ENCODE results near the gene GRHL3. TPM values are rescaled to one million over a fixed set of nuclear protein-coding genes. Genes with fewer than 3 reads are reported as not detected.
"Not testable (repeated sequence)": the region's sequence is repeated elsewhere in the genome, so short reads cannot be mapped to it uniquely, and the experiment has no call there.

Gene GRHL3
- total RNA-seq, 1 donor from 2014 or later = not detected

DNA sequence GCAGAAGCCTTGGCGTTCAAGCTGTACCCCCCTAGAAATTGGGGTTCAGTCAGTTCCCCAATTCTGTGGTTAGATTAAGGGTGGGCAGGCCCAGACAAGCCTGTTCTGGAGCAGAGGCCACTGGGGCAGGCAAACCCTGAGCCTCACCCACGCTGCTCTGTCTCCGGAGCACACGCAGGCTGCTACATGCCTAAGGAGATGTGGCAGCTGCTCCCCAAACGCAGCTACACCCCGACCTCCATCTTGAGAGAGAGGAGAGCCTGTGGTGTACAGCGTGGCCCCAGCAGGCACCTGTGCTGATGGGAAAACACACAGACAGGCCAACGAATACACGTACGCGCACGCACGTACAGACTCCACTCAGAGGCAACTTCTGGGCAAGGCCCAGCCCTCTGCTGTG is 33.9 kb upstream of the GRHL3 start:
- intact Hi-C loops (cut with micrococcal nuclease) = no loop called here
- H3K4me1 Mint-ChIP-seq (ENCODE audit: low read depth) = no peaks in the 10 kb centered on the region
- H3K27me3 Mint-ChIP-seq (ENCODE audit: low read depth) = peaks cover 21% of the 10 kb centered on the region
- H3K9me3 Mint-ChIP-seq = no peaks in the 10 kb centered on the region
- DNase-seq (ENCODE audit: low spot score) = no peak
- no peaks in the 10 kb centered on the region for H3K36me3 Mint-ChIP-seq (ENCODE audit: low read depth)
- H3K4me3 Mint-ChIP-seq (ENCODE audit: low read depth) = no peak overlapping the region
- H3K27ac Mint-ChIP-seq = no peak overlapping the region

DNA sequence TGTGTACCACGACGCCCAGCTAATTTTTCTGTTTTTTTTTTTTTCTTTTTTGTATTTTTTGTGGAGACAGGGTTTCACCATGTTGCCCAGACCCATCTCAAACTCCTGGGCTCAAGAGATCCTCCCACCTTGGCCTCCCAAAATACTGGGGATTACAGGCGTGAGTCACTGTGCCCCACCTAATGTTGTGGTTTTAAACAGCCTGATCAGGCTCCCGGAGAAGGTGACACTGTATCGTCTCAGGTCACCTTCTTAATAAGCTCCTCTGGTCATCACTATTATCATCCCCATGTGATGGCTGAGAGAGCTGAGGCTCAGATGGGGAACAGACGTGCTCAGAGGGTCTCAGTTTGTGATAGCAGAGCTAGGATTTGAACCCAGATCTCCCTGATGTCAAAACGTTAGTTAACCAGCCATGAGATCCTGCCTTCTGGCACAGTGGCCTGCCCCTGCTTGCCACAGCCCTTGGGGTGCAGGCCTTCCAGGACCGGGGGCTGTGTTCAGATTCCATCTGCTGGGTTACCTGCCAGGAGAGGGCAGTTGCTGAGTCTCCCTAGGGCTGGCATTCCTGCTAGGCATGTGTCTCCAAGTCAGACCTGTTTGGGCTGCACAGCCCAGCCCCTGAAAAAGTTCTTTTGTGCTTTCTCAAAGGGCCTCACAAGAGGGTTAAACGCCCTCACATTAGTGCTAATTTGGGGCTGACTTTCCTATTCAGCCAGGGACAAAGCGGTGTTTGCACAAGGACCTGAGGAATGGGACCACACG is 32.7 kb upstream of the GRHL3 start:
- Mint-ChIP-seq H3K4me1 (ENCODE audit: low read depth) (no peaks in the 10 kb centered on the region), H3K27me3 (ENCODE audit: low read depth) (peaks cover 21% of the 10 kb centered on the region), H3K9me3 (no peaks in the 10 kb centered on the region), H3K4me3 (ENCODE audit: low read depth) (no peak overlapping the region), H3K36me3 (ENCODE audit: low read depth) (no peaks in the 10 kb centered on the region), H3K27ac (no peak overlapping the region)
- intact Hi-C loops (cut with micrococcal nuclease) = no loop called here
- DNase-seq (ENCODE audit: low spot score) = no peak

DNA sequence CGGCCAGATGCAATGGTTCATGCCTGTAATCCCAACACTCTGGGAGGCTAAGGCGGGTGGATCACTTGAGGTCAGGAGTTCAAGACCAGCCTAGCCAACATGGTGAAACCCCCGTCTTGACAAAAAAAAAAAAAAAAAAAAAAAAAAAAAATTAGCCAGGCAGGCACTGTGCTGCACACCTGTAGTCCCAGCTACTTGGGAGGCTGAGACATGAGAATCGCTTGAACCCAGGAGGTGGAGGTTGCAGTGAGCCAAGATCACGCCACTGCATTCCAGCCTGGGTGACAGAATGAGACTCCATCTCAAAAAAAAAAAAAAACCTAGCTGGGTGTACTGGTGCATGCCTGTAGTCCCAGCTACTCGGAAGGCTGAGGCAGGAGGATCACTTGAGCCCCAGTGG is 31.4 kb upstream of the GRHL3 start:
- DNase-seq (ENCODE audit: low spot score); H3K36me3 Mint-ChIP-seq (ENCODE audit: low read depth); H3K9me3 Mint-ChIP-seq; H3K27ac Mint-ChIP-seq; H3K4me1 Mint-ChIP-seq (ENCODE audit: low read depth); intact Hi-C loops (cut with micrococcal nuclease); H3K4me3 Mint-ChIP-seq (ENCODE audit: low read depth): not testable (repeated sequence)
- peaks cover 22% of the 10 kb centered on the region for H3K27me3 Mint-ChIP-seq (ENCODE audit: low read depth)

DNA sequence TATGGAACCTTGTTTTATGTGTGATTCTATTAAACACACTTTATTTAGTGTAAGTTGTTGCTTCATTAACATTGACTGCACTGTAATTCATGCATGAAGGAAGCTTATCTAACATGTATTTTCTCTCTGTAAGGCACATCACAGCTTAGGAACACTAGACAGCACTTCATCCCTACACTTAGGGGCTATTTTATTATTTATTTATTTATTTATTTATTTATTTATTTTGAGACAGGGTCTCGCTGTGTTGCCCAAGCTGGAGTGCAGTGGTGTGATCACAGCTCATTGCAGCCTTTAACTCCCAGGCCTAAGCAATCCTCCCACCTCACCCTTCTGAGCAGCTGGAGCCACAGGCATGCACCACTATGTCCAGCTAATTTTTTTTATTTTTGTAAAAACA is 30.7 kb upstream of the GRHL3 start:
- Mint-ChIP-seq H3K4me3 (ENCODE audit: low read depth) (no peak overlapping the region), H3K27me3 (ENCODE audit: low read depth) (peaks cover 22% of the 10 kb centered on the region), H3K4me1 (ENCODE audit: low read depth) (no peaks in the 10 kb centered on the region), H3K27ac (no peak overlapping the region), H3K9me3 (no peaks in the 10 kb centered on the region), H3K36me3 (ENCODE audit: low read depth) (no peaks in the 10 kb centered on the region)
- intact Hi-C loops (cut with micrococcal nuclease) = no loop called here
- no peak for DNase-seq (ENCODE audit: low spot score)

DNA sequence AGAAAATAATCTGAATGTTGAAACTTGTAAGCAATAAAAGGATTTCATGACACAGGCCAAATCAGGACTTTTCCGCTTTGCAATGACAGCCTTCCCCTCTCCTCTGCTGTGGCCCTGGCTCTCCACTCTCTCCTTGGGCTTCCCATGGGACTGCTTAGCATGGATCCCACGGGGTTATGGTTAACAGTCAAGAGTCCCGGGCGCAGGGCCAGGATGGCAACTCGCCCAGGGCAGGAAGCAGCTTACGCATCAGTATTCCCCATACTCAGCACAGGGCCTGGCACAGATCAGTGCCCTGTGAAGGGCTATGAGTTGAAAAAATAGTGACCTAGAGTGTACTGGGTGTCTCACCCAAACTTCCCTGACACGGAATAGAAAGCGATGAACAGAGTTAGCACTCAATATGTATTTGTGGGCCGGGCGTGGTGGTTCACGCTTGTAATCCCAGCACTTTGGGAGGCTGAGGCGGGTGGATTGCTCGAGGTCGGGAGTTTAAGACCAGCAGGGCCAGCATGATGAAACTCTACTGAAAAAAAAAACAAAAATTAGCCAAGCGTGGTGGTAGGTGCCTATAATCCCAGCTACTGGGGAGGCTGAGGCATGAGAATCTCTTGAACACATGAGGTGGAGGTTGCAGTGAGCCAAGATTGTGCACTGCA is 29.1 kb upstream of the GRHL3 start:
- DNase-seq (ENCODE audit: low spot score) = no peak
- no peaks in the 10 kb centered on the region for H3K4me1 Mint-ChIP-seq (ENCODE audit: low read depth)
- intact Hi-C loops (cut with micrococcal nuclease) = no loop called here
- H3K4me3 Mint-ChIP-seq (ENCODE audit: low read depth) = no peak overlapping the region
- H3K27me3 Mint-ChIP-seq (ENCODE audit: low read depth) = peaks cover 20% of the 10 kb centered on the region
- no peak overlapping the region for H3K27ac Mint-ChIP-seq
- no peaks in the 10 kb centered on the region for H3K36me3 Mint-ChIP-seq (ENCODE audit: low read depth)
- no peaks in the 10 kb centered on the region for H3K9me3 Mint-ChIP-seq

DNA sequence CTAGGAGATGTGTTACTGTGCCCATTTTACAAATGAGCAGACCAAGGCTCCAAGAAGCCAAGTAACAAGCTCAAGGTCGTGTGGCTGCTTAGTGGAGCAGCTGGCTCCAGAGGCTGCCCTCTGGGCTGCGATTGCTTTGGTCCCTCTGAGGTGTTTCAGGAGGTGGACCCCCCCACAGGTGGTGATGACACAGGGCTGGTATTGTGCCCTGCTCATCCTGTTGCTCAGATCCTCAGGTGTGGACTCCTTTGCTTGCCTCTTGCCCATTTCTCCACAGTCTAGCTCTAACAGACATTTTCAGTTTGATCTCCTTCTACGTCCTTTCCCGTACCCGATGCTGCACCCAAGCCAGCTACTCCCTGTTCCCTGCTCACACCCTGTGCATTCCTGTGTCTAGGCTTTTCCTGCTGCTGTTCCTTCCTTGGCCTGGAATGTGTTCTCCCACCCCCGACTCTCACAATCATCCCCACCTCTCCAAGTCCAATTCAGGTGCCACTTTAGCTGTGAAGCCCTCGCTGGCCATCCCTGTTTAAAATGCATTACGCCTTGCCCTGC is 28.1 kb upstream of the GRHL3 start:
- Mint-ChIP-seq H3K4me1 (ENCODE audit: low read depth) (no peaks in the 10 kb centered on the region), H3K27ac (no peak overlapping the region), H3K4me3 (ENCODE audit: low read depth) (no peak overlapping the region), H3K27me3 (ENCODE audit: low read depth) (peaks cover 19% of the 10 kb centered on the region), H3K36me3 (ENCODE audit: low read depth) (no peaks in the 10 kb centered on the region), H3K9me3 (no peaks in the 10 kb centered on the region)
- intact Hi-C loops (cut with micrococcal nuclease) = no loop called here
- no peak for DNase-seq (ENCODE audit: low spot score)

DNA sequence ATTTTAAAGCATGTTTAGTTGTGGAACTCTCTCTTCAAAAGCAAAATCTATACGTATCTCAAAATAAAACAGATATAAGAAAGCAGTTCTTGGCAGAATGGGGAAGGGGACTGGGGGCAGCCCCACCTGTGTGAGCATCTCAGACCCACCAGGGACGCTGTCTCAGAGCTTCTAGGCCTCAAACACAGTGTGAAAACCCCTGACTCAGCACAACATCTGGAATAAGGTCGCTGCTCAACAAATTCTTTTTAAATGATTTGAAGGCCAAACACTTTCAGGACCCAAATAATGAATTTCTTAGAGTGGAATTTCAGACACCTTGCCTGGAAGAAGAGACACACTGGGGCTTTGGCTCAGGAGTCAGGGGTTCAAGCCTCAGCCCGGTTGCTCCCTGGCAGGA is 27.1 kb upstream of the GRHL3 start:
- Mint-ChIP-seq H3K36me3 (ENCODE audit: low read depth) (no peaks in the 10 kb centered on the region), H3K4me3 (ENCODE audit: low read depth) (no peak overlapping the region), H3K9me3 (no peaks in the 10 kb centered on the region), H3K27ac (no peak overlapping the region), H3K27me3 (ENCODE audit: low read depth) (peaks cover 19% of the 10 kb centered on the region), H3K4me1 (ENCODE audit: low read depth) (no peaks in the 10 kb centered on the region)
- intact Hi-C loops (cut with micrococcal nuclease) = no loop called here
- DNase-seq (ENCODE audit: low spot score) = no peak

DNA sequence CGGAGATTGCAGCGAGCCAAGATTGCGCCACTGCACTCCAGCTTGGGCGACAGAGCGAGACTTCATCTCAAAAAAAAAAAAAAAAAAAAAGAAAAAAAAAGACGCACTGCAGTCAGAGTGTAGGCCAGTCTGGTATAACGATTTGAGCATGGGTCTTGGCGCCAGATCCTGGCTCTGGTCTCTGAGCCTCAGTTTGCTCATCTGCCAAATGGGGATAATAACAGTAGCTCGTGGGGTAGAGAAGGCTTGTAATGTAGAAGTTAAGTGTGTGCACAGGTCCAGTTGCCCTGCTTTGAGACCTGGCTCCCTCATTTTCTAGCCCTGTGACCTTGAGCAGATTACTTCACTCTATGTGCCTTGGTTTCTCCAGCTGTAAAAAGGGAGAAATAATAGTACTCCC is 26.3 kb upstream of the GRHL3 start:
- Mint-ChIP-seq H3K27me3 (ENCODE audit: low read depth) (peaks cover 23% of the 10 kb centered on the region), H3K4me3 (ENCODE audit: low read depth) (no peak overlapping the region), H3K9me3 (no peaks in the 10 kb centered on the region), H3K27ac (no peak overlapping the region), H3K4me1 (ENCODE audit: low read depth) (no peaks in the 10 kb centered on the region), H3K36me3 (ENCODE audit: low read depth) (no peaks in the 10 kb centered on the region)
- DNase-seq (ENCODE audit: low spot score) = no peak
- intact Hi-C loops (cut with micrococcal nuclease) = no loop called here

DNA sequence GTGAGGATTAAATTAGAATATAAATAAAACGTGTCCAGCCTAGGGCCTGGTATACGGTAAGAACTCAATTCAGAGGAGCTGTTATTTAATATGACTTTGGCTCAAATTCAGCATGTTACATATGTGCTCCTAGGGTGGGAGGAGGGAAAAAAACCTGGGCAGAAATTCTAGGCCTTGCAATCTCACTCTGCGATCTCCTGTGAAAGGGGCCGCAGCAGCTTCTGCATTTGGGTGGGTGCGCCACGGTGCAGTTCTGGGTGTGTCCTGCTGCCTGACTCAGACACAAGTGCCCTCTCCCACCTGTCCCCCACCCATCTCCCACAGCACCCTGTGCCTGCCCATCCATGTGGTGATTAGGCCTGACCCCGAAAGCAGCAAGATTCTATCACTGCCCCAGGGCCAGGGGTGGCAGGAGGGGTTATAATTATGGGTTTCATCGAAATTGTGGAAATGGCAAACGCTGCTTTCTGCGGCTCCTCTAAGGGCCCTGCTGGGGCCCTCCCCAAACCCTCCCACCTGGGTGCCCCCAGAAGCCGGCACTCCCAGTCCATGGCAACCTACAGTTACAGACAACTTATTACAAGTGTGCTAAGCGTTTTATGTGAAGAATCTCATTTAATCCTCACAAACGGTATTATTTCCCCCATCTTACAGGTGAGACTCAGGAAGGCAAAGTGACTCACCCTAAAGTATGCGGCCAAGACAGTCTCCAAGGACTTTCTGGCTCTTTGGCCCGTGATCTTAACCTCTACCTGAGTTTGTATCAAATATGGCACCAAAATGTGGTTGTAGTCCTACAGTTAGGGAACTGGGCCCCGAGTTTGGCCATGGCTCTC is 25.5 kb upstream of the GRHL3 start:
- peaks cover 30% of the 10 kb centered on the region for H3K27me3 Mint-ChIP-seq (ENCODE audit: low read depth)
- H3K4me1 Mint-ChIP-seq (ENCODE audit: low read depth) = no peaks in the 10 kb centered on the region
- H3K9me3 Mint-ChIP-seq = no peaks in the 10 kb centered on the region
- intact Hi-C loops (cut with micrococcal nuclease) = no loop called here
- no peak overlapping the region for H3K27ac Mint-ChIP-seq
- no peak overlapping the region for H3K4me3 Mint-ChIP-seq (ENCODE audit: low read depth)
- H3K36me3 Mint-ChIP-seq (ENCODE audit: low read depth) = no peaks in the 10 kb centered on the region
- DNase-seq (ENCODE audit: low spot score) = no peak

DNA sequence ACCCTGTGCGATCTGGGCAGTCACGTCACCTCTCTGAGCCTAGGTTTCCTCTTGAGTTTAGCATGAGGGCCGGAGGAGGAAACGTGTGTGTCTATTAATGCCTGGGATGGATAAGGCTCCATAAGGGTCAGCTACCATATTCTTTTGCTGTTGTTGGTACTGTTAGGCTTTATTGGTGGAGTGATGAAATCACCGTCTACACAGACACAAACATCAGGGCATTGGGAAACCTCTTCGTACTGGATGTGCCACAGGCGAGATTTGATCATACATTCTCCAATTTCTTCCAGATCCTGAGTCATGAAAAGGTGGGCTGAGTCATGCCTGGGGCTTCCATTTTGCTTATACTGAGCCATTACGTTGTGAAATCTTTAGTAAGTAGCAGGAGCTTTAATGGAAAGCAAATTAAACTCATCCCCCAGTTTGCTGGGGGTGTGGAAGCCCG is 24.9 kb upstream of the GRHL3 start:
- no peak overlapping the region for H3K27ac Mint-ChIP-seq
- no peaks in the 10 kb centered on the region for H3K4me1 Mint-ChIP-seq (ENCODE audit: low read depth)
- H3K4me3 Mint-ChIP-seq (ENCODE audit: low read depth) = no peak overlapping the region
- DNase-seq (ENCODE audit: low spot score) = no peak
- no peaks in the 10 kb centered on the region for H3K9me3 Mint-ChIP-seq
- H3K36me3 Mint-ChIP-seq (ENCODE audit: low read depth) = no peaks in the 10 kb centered on the region
- intact Hi-C loops (cut with micrococcal nuclease) = no loop called here
- H3K27me3 Mint-ChIP-seq (ENCODE audit: low read depth) = peaks cover 35% of the 10 kb centered on the region

DNA sequence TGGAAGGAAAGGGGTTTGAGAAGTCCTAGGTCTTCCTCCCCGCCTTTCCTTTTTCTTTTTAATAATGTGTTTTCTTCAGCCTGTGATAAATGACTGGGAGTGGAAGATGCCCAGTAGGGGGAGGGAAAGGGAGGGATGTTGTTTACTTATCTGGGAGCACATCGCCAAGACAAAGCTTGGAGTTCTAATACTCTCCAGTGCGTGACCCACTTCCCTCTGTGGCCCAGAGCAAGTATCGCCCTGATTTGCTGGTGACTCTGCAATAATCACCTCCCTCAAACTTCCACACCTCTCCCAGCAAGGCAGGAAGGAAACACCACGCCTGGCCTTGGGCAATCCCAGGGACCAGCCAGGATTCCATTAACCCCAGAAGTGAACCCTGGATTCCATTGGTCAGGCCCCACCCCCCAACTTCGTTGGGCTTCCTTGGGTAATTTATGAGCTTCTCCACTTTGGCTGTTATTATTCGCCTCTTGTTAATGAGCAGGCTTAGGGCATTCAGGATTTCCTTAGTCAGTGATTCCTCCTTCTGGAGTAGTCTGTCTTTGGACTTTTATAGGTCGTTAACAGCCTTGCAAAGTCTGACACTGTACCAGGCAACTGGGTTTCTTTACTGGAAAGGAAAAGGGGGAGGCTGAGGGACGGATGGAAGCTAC is 24.3 kb upstream of the GRHL3 start:
- no peaks in the 10 kb centered on the region for H3K36me3 Mint-ChIP-seq (ENCODE audit: low read depth)
- intact Hi-C loops (cut with micrococcal nuclease) = no loop called here
- no peak overlapping the region for H3K4me3 Mint-ChIP-seq (ENCODE audit: low read depth)
- DNase-seq (ENCODE audit: low spot score) = no peak
- H3K9me3 Mint-ChIP-seq = no peaks in the 10 kb centered on the region
- H3K4me1 Mint-ChIP-seq (ENCODE audit: low read depth) = no peaks in the 10 kb centered on the region
- no peak overlapping the region for H3K27ac Mint-ChIP-seq
- peaks cover 36% of the 10 kb centered on the region for H3K27me3 Mint-ChIP-seq (ENCODE audit: low read depth)

DNA sequence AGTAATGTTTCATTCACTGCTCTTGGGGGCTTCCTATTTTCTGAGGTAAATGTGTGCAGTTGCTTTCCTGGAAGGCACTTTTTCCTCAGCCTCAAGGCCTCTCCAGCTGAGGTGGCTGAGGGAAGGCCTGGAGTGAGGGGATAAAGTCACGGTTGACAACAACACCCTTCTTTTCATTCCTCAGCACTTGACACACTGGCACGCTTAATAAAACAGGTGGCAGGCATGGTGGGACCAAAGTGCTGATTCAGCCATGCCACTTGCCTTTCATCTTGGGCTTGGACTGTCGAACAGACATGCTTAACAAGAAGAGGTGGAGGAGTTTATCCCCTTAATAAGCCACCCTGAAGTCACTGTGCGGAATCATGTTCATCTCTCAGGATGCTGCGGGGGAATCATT is 23.6 kb upstream of the GRHL3 start:
- Mint-ChIP-seq H3K4me3 (ENCODE audit: low read depth) (no peak overlapping the region), H3K27ac (no peak overlapping the region), H3K9me3 (no peaks in the 10 kb centered on the region), H3K36me3 (ENCODE audit: low read depth) (no peaks in the 10 kb centered on the region), H3K27me3 (ENCODE audit: low read depth) (peaks cover 32% of the 10 kb centered on the region), H3K4me1 (ENCODE audit: low read depth) (no peaks in the 10 kb centered on the region)
- intact Hi-C loops (cut with micrococcal nuclease) = no loop called here
- DNase-seq (ENCODE audit: low spot score) = no peak

Measured in activated T-helper 2 cell treated with anti-CD3 and anti-CD28 coated beads, Interferon-gamma antibody, Interleukin-2, Interleukin-4, amounts not matched to agents 10 μg/mL and 5 μg/mL and 100 μg/mL, durations not matched to agents 14 hours and 24 hours and 36 hours (primary cell).